ENCODE data around the gene RNF207.

Gene RNF207

GRCh38 chr1:6239950-6240768 lies 34.2 kb downstream of the RNF207 start:
- Histone ChIP-seq H3K27ac (ENCODE audit: low read depth, low read length) (peak overlapping the region; percentile 93), H3K36me3 (ENCODE audit: control insufficient read depth, insufficient read depth, low read length) (no peaks in the 10 kb centered on the region), H3K9ac (ENCODE audit: low read depth, low read length) (peak overlapping the region; percentile 26), H3K4me3 (ENCODE audit: low read depth, low read length) (no peak overlapping the region), H3K27me3 (ENCODE audit: control insufficient read depth, insufficient read depth, low read length) (peaks cover 11% of the 10 kb centered on the region), H3K4me1 (ENCODE audit: control insufficient read depth, insufficient read depth, low read length) (peaks cover 33% of the 10 kb centered on the region), H3K9me3 (ENCODE audit: control insufficient read depth, insufficient read depth, low read length) (no peaks in the 10 kb centered on the region)

DNA sequence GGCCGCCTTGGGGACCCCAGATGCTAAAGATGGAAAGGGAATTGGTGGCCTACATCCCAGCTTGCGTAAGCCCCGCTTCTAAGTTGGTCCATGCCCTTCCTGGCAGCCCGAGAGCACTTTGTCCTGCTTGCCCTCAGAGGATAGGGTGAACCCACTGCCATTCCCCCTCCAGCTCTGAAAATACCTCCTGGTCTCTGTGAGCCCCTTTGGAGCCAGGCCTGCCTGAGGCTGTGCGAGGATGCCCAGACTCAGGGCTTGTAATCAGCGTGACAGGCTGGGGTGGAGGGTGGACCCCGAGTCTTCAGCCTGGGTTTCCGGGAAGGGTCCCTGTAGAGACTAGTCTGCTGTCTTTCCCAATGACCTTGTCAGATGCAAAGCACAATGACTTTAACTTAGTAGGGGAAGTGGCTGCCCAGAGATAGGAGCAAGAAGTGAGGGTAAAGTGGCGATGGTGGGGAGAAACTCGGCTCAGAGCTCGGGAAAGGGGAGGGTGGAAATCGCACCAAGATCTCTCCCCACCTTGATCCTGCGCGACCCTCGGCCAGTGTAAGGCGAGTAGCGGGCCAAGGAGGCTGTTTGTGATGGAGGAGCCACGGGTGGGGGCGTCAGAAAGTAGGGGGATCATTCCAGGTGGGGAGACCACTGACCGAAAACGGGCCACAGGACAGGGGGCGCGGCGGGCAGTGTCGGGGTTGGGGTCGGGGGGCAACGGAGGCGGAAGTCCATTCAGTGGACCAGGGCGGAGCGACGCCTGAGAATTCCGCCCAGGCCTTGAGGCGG lies 35.4 kb downstream of the RNF207 start:
- 0 out of 2 replicates have a peak overlapping the region, but pooled peaks have one; percentile 23 for H3K9ac ChIP-seq (ENCODE audit: low read depth, low read length)
- H3K27me3 ChIP-seq (ENCODE audit: control insufficient read depth, insufficient read depth, low read length), result peaks cover 11% of the 10 kb centered on the region
- no peaks in the 10 kb centered on the region for H3K9me3 ChIP-seq (ENCODE audit: control insufficient read depth, insufficient read depth, low read length)
- H3K36me3 ChIP-seq (ENCODE audit: control insufficient read depth, insufficient read depth, low read length), result no peaks in the 10 kb centered on the region
- peak overlapping the region; percentile 34; the same call in 1 of the 2 replicates for H3K4me3 ChIP-seq (ENCODE audit: low read depth, low read length)
- H3K27ac ChIP-seq (ENCODE audit: low read depth, low read length), result peak overlapping the region; percentile 93
- H3K4me1 ChIP-seq (ENCODE audit: control insufficient read depth, insufficient read depth, low read length), result peaks cover 33% of the 10 kb centered on the region

DNA sequence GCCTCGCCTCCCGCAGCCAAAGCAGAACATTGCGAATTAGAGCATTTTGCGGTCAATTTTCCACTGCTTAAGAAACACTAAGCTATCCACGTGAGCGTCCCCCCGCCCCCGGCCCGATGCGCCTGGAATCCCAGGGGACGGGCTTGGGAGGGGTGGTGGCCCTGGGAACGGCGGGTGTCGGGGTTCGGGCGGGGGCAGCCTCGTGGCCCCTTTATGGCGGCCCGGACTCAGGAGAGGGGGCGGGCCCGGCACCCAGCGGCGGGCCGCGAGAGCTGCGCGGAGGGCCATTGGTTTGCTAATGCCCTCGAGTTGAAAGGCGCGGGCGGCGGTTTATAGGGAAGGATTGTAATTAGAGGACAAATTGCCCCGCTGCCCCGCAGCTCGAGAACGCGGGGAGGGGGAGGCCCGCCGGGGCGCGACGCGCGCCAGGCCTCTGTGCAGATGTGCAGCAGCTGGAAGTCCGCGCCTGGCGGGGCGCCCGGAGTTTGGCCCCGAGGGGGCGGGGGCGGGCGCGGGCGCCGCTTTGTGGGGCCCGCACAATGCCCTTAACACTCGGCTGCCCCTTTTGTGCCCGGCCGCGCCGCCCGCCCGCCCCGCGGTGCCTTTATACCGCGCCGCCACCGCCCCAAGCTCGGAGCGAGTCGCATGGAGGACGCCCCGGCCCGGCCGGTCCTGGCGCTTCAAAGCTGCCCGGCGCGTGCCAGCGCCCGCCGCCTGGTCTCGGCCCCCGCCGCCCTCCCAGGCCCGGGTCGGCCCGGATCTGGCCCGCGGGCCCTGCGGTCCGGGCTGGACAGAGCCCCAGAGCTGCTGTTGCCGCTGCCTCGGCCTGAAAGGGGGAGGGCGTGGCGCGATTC lies 36.2 kb downstream of the RNF207 start:
- Histone ChIP-seq H3K9ac (ENCODE audit: low read depth, low read length) (no peak overlapping the region), H3K27ac (ENCODE audit: low read depth, low read length) (peak overlapping the region; percentile 76), H3K4me1 (ENCODE audit: control insufficient read depth, insufficient read depth, low read length) (peaks cover 37% of the 10 kb centered on the region), H3K9me3 (ENCODE audit: control insufficient read depth, insufficient read depth, low read length) (no peaks in the 10 kb centered on the region), H3K27me3 (ENCODE audit: control insufficient read depth, insufficient read depth, low read length) (peaks cover 13% of the 10 kb centered on the region), H3K36me3 (ENCODE audit: control insufficient read depth, insufficient read depth, low read length) (no peaks in the 10 kb centered on the region), H3K4me3 (ENCODE audit: low read depth, low read length) (peak overlapping the region; percentile 34; the same call in 1 of the 2 replicates)

GRCh38 chr1:6243053-6243834 lies 37.3 kb downstream of the RNF207 start:
- H3K4me1 ChIP-seq (ENCODE audit: control insufficient read depth, insufficient read depth, low read length), result peaks cover 38% of the 10 kb centered on the region
- no peaks in the 10 kb centered on the region for H3K36me3 ChIP-seq (ENCODE audit: control insufficient read depth, insufficient read depth, low read length)
- no peak overlapping the region for H3K27ac ChIP-seq (ENCODE audit: low read depth, low read length)
- no peak overlapping the region for H3K9ac ChIP-seq (ENCODE audit: low read depth, low read length)
- peak overlapping the region; percentile 69 for H3K4me3 ChIP-seq (ENCODE audit: low read depth, low read length)
- H3K27me3 ChIP-seq (ENCODE audit: control insufficient read depth, insufficient read depth, low read length), result peaks cover 25% of the 10 kb centered on the region
- no peaks in the 10 kb centered on the region for H3K9me3 ChIP-seq (ENCODE audit: control insufficient read depth, insufficient read depth, low read length)

DNA sequence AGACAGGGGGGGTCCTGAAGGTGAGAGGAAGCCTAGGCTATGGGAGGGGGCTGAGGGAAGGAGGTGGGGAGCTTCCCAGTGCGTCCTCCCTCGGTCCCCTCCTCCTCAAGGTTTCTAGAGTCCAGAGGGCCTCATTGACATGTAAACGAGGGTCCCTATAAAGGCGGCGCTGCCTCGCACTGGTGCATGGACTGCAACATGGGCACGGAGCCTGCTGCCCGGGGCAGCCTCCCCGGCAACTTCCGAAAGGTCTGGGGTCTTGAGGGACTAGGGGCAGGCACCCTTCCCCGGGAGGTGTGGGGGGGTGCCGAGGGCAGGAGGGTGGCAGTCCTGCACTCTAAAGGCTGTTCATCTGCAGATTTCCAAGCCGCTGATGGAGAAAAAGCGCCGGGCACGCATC lies 38.1 kb downstream of the RNF207 start, which contains the start of gene HES3:
Gene HES3 (plus strand): TSS at position 187 of the 400 bp plus-strand sequence. CDS start 187 bp downstream, at position 374.
- H3K4me1 ChIP-seq (ENCODE audit: control insufficient read depth, insufficient read depth, low read length), result peaks cover 34% of the 10 kb centered on the region
- H3K4me3 ChIP-seq (ENCODE audit: low read depth, low read length), result peak within 1 kb of the TSS; percentile 69
- no peak within 1 kb of the TSS for H3K9ac ChIP-seq (ENCODE audit: low read depth, low read length)
- peaks cover 32% of the 10 kb centered on the region for H3K27me3 ChIP-seq (ENCODE audit: control insufficient read depth, insufficient read depth, low read length)
- no peaks in the 10 kb centered on the region for H3K9me3 ChIP-seq (ENCODE audit: control insufficient read depth, insufficient read depth, low read length)
- no peaks in the 10 kb centered on the region for H3K36me3 ChIP-seq (ENCODE audit: control insufficient read depth, insufficient read depth, low read length)
- no peak within 1 kb of the TSS for H3K27ac ChIP-seq (ENCODE audit: low read depth, low read length)

DNA sequence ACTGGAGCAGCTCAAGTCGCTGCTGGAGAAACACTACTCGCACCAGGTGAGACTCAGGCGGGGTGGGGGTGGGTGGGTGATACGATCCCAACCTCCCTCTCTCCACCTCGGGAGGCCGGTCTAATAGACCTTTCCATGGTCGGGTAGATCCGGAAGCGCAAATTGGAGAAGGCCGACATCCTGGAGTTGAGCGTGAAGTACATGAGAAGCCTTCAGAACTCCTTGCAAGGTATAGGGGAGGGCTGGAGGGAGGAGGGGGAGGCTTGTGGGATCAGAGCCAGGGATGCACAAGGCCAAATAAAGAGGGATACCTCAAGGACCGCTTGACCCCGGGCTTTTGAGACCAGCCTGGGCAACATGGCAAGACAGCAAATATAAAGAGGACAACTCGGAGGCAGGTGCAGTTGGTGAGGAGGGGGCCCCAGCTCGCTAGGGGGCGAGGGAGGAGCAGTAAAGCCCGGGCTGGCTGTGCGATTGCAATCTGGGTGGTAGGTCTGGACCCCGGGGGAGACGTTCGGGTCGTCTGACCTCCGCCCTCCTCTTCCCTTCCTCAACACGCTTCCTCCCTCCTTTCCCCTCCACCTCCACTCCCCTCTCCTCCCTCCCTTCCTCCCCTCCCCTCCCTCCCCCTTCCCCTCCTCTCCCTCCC lies 38.6 kb downstream of the RNF207 start:
- Histone ChIP-seq H3K9ac (ENCODE audit: low read depth, low read length) (no peak overlapping the region), H3K4me3 (ENCODE audit: low read depth, low read length) (peak overlapping the region; percentile 69), H3K27me3 (ENCODE audit: control insufficient read depth, insufficient read depth, low read length) (peaks cover 36% of the 10 kb centered on the region), H3K36me3 (ENCODE audit: control insufficient read depth, insufficient read depth, low read length) (no peaks in the 10 kb centered on the region), H3K9me3 (ENCODE audit: control insufficient read depth, insufficient read depth, low read length) (no peaks in the 10 kb centered on the region), H3K4me1 (ENCODE audit: control insufficient read depth, insufficient read depth, low read length) (peaks cover 31% of the 10 kb centered on the region), H3K27ac (ENCODE audit: low read depth, low read length) (no peak overlapping the region)

DNA sequence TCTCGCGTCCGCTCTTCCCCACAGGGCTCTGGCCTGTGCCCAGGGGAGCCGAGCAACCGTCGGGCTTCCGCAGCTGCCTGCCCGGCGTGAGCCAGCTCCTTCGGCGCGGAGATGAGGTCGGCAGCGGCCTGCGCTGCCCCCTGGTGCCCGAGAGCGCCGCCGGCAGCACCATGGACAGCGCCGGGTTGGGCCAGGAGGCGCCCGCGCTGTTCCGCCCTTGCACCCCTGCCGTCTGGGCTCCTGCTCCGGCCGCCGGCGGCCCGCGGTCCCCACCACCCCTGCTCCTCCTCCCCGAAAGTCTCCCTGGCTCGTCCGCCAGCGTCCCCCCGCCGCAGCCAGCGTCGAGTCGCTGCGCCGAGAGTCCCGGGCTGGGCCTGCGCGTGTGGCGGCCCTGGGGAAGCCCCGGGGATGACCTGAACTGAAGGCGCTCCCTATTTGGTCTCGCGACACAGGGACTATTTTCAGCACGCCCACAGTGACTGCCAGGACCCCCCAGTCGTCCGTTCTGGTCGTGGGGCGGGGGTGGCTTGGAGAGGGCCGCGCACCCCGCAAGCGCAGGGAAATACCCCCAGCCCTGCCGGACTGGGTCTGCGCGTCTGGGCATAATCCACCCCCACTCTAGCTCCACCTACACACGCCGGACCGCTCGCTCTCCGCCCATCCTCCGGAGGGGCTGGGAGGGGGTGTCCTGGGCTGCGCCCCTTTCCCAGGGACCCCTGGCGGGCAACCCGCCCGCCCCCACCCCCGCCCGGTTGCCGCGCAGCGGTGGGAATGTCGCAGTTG lies 39.4 kb downstream of the RNF207 start:
- H3K36me3 ChIP-seq (ENCODE audit: control insufficient read depth, insufficient read depth, low read length), result no peaks in the 10 kb centered on the region
- peaks cover 43% of the 10 kb centered on the region for H3K27me3 ChIP-seq (ENCODE audit: control insufficient read depth, insufficient read depth, low read length)
- H3K4me3 ChIP-seq (ENCODE audit: low read depth, low read length), result peak overlapping the region; percentile 69
- H3K9me3 ChIP-seq (ENCODE audit: control insufficient read depth, insufficient read depth, low read length), result no peaks in the 10 kb centered on the region
- peak overlapping the region; percentile 75 for H3K27ac ChIP-seq (ENCODE audit: low read depth, low read length)
- peaks cover 26% of the 10 kb centered on the region for H3K4me1 ChIP-seq (ENCODE audit: control insufficient read depth, insufficient read depth, low read length)
- H3K9ac ChIP-seq (ENCODE audit: low read depth, low read length), result no peak overlapping the region

GRCh38 chr1:6245869-6246496 lies 40.1 kb downstream of the RNF207 start:
- Histone ChIP-seq H3K4me1 (ENCODE audit: control insufficient read depth, insufficient read depth, low read length) (peaks cover 19% of the 10 kb centered on the region), H3K4me3 (ENCODE audit: low read depth, low read length) (peak overlapping the region; percentile 69), H3K9me3 (ENCODE audit: control insufficient read depth, insufficient read depth, low read length) (no peaks in the 10 kb centered on the region), H3K27me3 (ENCODE audit: control insufficient read depth, insufficient read depth, low read length) (peaks cover 50% of the 10 kb centered on the region), H3K9ac (ENCODE audit: low read depth, low read length) (no peak overlapping the region; the same call in 1 of the 2 replicates), H3K36me3 (ENCODE audit: control insufficient read depth, insufficient read depth, low read length) (no peaks in the 10 kb centered on the region), H3K27ac (ENCODE audit: low read depth, low read length) (peak overlapping the region; percentile 75)

Measured in HUES48 (cell line).